Measurements from ENCODE around the gene TEF. TPM values are rescaled to one million over a fixed set of nuclear protein-coding genes. Genes with fewer than 3 reads are reported as not detected.

The TEF gene
- total RNA-seq, 2 experiments from 2014 or later, result 6.8 to 7.0 TPM

DNA sequence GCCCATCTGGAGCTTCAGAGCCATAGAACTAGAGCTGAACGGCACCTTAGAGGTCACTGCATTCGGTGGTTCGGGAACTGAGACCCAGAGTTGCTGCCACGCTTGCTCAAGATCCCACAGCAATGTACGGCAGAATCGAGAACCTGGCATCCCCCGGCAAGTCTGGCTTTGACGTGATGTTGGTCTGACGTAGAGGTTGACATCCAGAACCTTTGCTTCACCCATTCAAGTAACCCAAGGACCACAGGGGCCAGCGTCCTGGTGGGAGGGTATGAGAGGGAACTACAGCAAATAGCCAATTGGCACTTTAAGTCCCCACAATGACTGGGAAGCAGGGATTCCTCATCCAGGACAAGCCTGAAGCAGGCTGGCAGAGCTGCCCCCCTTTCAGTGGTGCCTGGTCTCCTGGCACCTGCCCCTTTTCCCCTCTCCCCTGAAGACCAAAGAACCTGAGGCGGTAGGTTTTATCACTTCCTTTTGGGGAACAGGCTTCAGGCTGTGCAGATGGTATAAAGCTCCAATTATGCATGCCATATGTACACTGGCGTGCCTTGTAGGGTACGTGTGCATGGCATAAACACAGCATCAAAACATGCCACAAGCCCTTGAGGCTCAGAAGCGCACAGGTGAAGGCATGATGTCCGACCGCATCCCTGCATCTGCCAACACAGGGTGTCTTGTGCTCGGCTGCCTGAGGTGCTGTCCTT, 15.3 kb upstream of the TEF start:
- TF ChIP-seq, protein P1, sequence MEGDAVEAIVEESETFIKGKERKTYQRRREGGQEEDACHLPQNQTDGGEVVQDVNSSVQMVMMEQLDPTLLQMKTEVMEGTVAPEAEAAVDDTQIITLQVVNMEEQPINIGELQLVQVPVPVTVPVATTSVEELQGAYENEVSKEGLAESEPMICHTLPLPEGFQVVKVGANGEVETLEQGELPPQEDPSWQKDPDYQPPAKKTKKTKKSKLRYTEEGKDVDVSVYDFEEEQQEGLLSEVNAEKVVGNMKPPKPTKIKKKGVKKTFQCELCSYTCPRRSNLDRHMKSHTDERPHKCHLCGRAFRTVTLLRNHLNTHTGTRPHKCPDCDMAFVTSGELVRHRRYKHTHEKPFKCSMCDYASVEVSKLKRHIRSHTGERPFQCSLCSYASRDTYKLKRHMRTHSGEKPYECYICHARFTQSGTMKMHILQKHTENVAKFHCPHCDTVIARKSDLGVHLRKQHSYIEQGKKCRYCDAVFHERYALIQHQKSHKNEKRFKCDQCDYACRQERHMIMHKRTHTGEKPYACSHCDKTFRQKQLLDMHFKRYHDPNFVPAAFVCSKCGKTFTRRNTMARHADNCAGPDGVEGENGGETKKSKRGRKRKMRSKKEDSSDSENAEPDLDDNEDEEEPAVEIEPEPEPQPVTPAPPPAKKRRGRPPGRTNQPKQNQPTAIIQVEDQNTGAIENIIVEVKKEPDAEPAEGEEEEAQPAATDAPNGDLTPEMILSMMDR (conservative IDR thresholded peaks at IDR 0.05; ENCODE audit: low read length), result no peak
- TF ChIP-seq EZH2phosphoT487 (IDR thresholded peaks at IDR 0.05; ENCODE audit: borderline replicate concordance, low read depth, low read length), result no peak
- Histone ChIP-seq H3K4me2 (ENCODE audit: low read length) (no peak overlapping the region), H3K4me1 (ENCODE audit: insufficient read depth, low read length, poor library complexity, severe bottlenecking) (no peaks in the 10 kb centered on the region), H3K36me3 (ENCODE audit: insufficient read depth, low read length) (no peaks in the 10 kb centered on the region), H2AFZ (ENCODE audit: low read length) (no peak overlapping the region), H4K20me1 (ENCODE audit: insufficient read depth, low read length) (no peaks in the 10 kb centered on the region; the same call in 1 of the 2 replicates), H3K9me3 (ENCODE audit: low read length) (no peaks in the 10 kb centered on the region), H3K9me2 (ENCODE audit: insufficient read depth, low read length) (no peaks in the 10 kb centered on the region), H3K4me3 (ENCODE audit: low read depth, low read length, poor library complexity, severe bottlenecking) (no peak overlapping the region), H3K79me2 (ENCODE audit: insufficient read depth, low read depth, low read length) (no peaks in the 10 kb centered on the region), H3K27ac (ENCODE audit: low read depth, low read length, poor library complexity, severe bottlenecking) (no peak overlapping the region)
- intact Hi-C loops (cut with micrococcal nuclease; ENCODE audit: unreplicated experiment), result no loop called here
- BruUV-seq (replicated peaks), result no TSS peak
- CTCF ChIA-PET (ENCODE audit: unreplicated experiment), result no interaction called here
- POLR2A ChIA-PET, result interaction anchor here (0.6 kb wide), 1 partner anchor 109 kb away, joined by 4 read pairs; no protein-coding TSS in a partner anchor
- DNase-seq (ENCODE audit: low spot score), result no peak

DNA sequence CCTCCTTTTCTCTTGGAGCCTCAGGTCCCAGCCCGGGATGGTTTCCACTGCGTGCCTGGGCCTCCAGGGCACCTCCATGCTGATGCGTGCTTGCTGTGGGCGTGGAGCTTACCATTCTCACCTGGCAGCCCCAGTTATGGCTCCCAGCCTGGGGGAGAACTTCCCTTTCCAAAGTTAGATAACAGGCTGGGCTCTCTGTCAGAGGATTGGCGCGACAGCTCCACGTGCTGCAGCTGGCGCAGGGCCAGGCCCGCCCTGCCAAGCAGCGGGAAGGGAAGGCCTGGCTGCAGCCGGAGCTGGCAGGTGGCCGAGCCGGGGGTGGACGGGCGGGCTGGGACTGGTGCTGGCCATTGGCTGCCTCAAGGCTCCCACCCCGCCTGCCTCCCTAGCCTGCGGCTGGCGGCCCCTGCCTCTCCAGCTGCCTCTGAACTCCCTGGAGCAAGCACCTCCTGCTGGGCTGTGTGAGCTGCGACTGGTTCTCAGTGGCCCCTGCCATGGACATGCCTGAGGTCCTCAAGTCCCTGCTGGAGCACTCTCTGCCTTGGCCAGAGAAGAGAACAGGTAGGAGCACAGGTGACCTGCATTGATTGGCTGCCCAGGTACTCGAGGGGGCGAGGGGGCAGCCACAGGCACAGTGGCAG, 14.6 kb upstream of the TEF start:
- no peak overlapping the region for H3K4me2 ChIP-seq (ENCODE audit: low read length)
- H3K9me2 ChIP-seq (ENCODE audit: insufficient read depth, low read length), result no peaks in the 10 kb centered on the region
- POLR2A ChIA-PET, result no interaction called here
- intact Hi-C loops (cut with micrococcal nuclease; ENCODE audit: unreplicated experiment), result no loop called here
- H3K4me3 ChIP-seq (ENCODE audit: low read depth, low read length, poor library complexity, severe bottlenecking), result no peak overlapping the region
- H3K4me1 ChIP-seq (ENCODE audit: insufficient read depth, low read length, poor library complexity, severe bottlenecking), result no peaks in the 10 kb centered on the region
- no peak overlapping the region for H2AFZ ChIP-seq (ENCODE audit: low read length)
- no peaks in the 10 kb centered on the region; the same call in 1 of the 2 replicates for H4K20me1 ChIP-seq (ENCODE audit: insufficient read depth, low read length)
- TF ChIP-seq, protein P1 (conservative IDR thresholded peaks at IDR 0.05; ENCODE audit: low read length), result no peak
- no peak for TF ChIP-seq EZH2phosphoT487 (IDR thresholded peaks at IDR 0.05; ENCODE audit: borderline replicate concordance, low read depth, low read length)
- CTCF ChIA-PET (ENCODE audit: unreplicated experiment), result no interaction called here
- BruUV-seq (replicated peaks), result no TSS peak
- H3K9me3 ChIP-seq (ENCODE audit: low read length), result no peaks in the 10 kb centered on the region
- no peak overlapping the region for H3K27ac ChIP-seq (ENCODE audit: low read depth, low read length, poor library complexity, severe bottlenecking)
- H3K79me2 ChIP-seq (ENCODE audit: insufficient read depth, low read depth, low read length), result no peaks in the 10 kb centered on the region
- no peak for DNase-seq (ENCODE audit: low spot score)
- no peaks in the 10 kb centered on the region for H3K36me3 ChIP-seq (ENCODE audit: insufficient read depth, low read length)
